Tibial nerve (tissue), 4 donors: ENCODE measurements around the gene THRA. TPM values are rescaled to one million over a fixed set of nuclear protein-coding genes. Genes with fewer than 3 reads are reported as not detected.

Source experiments
- DNase-seq, 2 donors: peaks; one replicate each; pipeline ENCODE4 v3.0.0-alpha.2; 2019; ENCODE audit warnings: low spot score in 2 of 2
- H3K27ac ChIP-seq, 4 donors: fragments of 200-600 bp; sonication (generic) in 3 of 4; one replicate each; pipeline ENCODE4 v1.5.1; 2017 to 2019; ENCODE audit warnings: mild to moderate bottlenecking in 1 of 4
- H3K27me3 ChIP-seq, 2 donors: fragments of 200-600 bp; sonication (generic) in 1 of 2; one replicate each; pipeline versions ENCODE4 v1.5.1 to v1.6.0; 2017 to 2019
- H3K36me3 ChIP-seq, 3 donors: fragments of 200-600 bp; sonication (generic); one replicate each; pipeline ENCODE4 v1.5.1; 2018 to 2019
- H3K4me1 ChIP-seq, 4 donors: fragments of 200-600 bp; sonication (generic) in 3 of 4; one replicate each; pipeline ENCODE4 v1.5.1; 2017 to 2019
- H3K4me3 ChIP-seq, 4 donors: fragments of 200-600 bp; sonication (generic) in 3 of 4; one replicate each; pipeline ENCODE4 v1.5.1; 2017 to 2019; ENCODE audit warnings: mild to moderate bottlenecking in 1 of 4, moderate library complexity in 1 of 4
- H3K9me3 ChIP-seq, 4 donors: fragments of 200-600 bp; sonication (generic) in 3 of 4; one replicate each; pipeline ENCODE4 v1.5.1; 2017 to 2019
- CTCF ChIP-seq, 5 experiments: fragments of 200-600 bp in 3 of 5; fragments of 450-650 bp in 2 of 5; sonication (generic) in 3 of 5; IDR thresholded peaks; one replicate each; pipeline ENCODE4 v1.5.1; 2016 to 2019; ENCODE audit warnings: antibody characterized with exemption in 5 of 5, mild to moderate bottlenecking in 3 of 5, moderate library complexity in 2 of 5
- EP300 ChIP-seq, 2 donors: sonication (generic); formaldehyde crosslinking; IDR thresholded peaks; one replicate each; pipeline ENCODE4 v1.6.1; 2017; ENCODE audit warnings: antibody characterized with exemption in 2 of 2, mild to moderate bottlenecking in 1 of 2
- POLR2A ChIP-seq, 2 donors: fragments of 450-650 bp; IDR thresholded peaks; one replicate each; pipeline ENCODE4 v1.6.1; 2017; ENCODE audit warnings: antibody characterized with exemption in 2 of 2, mild to moderate bottlenecking in 2 of 2, moderate library complexity in 2 of 2
- WGBS, 2 donors: methylation state at CpG; one replicate each; pipeline ENCODE4 v1.1.5; 2018; 5-methylcytosine and 5-hydroxymethylcytosine counted together
- total RNA-seq, 4 donors: library from RNA; depleted of rRNA; stranded (reverse); fragments of >200 nt; gene quantifications; one replicate each; pipeline ENCODE4 v1.1.0, GENCODE V29; 2016

THRA gene
- total RNA-seq, 4 donors from 2014 or later = 65.4 to 86.1 (median 78.4) TPM

- no peak for TF ChIP-seq EP300 (IDR thresholded peaks at IDR 0.05)
- no peak for TF ChIP-seq CTCF (IDR thresholded peaks at IDR 0.05)
- no peak for TF ChIP-seq POLR2A (IDR thresholded peaks at IDR 0.05)
- H3K36me3 ChIP-seq = no peaks in the 10 kb centered on the region
- 3% methylated on average over 5 of the region's 5 CpGs for WGBS, 2 donors
Observed at GRCh38 chr17:40068584-40068916, 5.8 kb downstream of the THRA start.

GRCh38 chr17:40068917-40069750, 6.4 kb downstream of the THRA start:
- peak; percentile 93 to 94 for DNase-seq
- 2 to 3% methylated on average over 14 of the region's 14 CpGs for WGBS, 2 donors
- H3K27ac ChIP-seq = peak overlapping the region; percentile 94 to 98 (median 96)
- H3K4me3 ChIP-seq = peak overlapping the region; percentile 9 to 42 (median 38)
- H3K27me3 ChIP-seq = no peaks in the 10 kb centered on the region
- no peaks in the 10 kb centered on the region for H3K9me3 ChIP-seq
- peak; percentile 32 to 61 for TF ChIP-seq POLR2A (IDR thresholded peaks at IDR 0.05)
- TF ChIP-seq EP300 (IDR thresholded peaks at IDR 0.05) = peak in 1 of 2 donors; percentile 94
- TF ChIP-seq CTCF (IDR thresholded peaks at IDR 0.05) = peak in 2 of 5 experiments; percentile 23 to 39
- peaks cover 7 to 99% (median 94%) of the 10 kb centered on the region in 4 donors for H3K4me1 ChIP-seq
- H3K36me3 ChIP-seq = peaks cover 0 to 1% (median 0%) of the 10 kb centered on the region in 3 donors

More at GRCh38 chr17:40068584-40068916, 5.8 kb downstream of the THRA start:
- peaks cover 7 to 97% (median 93%) of the 10 kb centered on the region in 4 donors for H3K4me1 ChIP-seq
- DNase-seq = no peak
- H3K4me3 ChIP-seq = peak overlapping the region; percentile 3 to 42 (median 27)
- H3K27ac ChIP-seq = peak overlapping the region; percentile 94 to 98 (median 96)
- H3K27me3 ChIP-seq = no peaks in the 10 kb centered on the region
- H3K9me3 ChIP-seq = no peaks in the 10 kb centered on the region

- WGBS, 2 donors = 18 to 24% methylated on average over 11 to 14 of the region's 14 CpGs
- TF ChIP-seq CTCF (IDR thresholded peaks at IDR 0.05) = peak in 4 of 5 experiments; percentile 18 to 41 (median 30)
- no peak for TF ChIP-seq POLR2A (IDR thresholded peaks at IDR 0.05)
- Histone ChIP-seq H3K36me3 (peaks cover 0 to 7% (median 0%) of the 10 kb centered on the region in 3 donors), H3K9me3 (no peaks in the 10 kb centered on the region), H3K27me3 (no peaks in the 10 kb centered on the region), H3K4me3 (peak overlapping the region; percentile 9 to 42 (median 28)), H3K27ac (peak overlapping the region; percentile 94 to 98 (median 96)), H3K4me1 (peaks cover 7 to 99% (median 94%) of the 10 kb centered on the region in 4 donors)
- DNase-seq = peak in 1 of 2 donors; percentile 50
Observed at GRCh38 chr17:40069751-40070708, 7.3 kb downstream of the THRA start.

GRCh38 chr17:40070709-40071312, 8.0 kb downstream of the THRA start:
- no peak for TF ChIP-seq CTCF (IDR thresholded peaks at IDR 0.05)
- TF ChIP-seq EP300 (IDR thresholded peaks at IDR 0.05) = no peak
- no peak for TF ChIP-seq POLR2A (IDR thresholded peaks at IDR 0.05)
- Histone ChIP-seq H3K4me1 (peaks cover 11 to 99% (median 94%) of the 10 kb centered on the region in 4 donors), H3K9me3 (no peaks in the 10 kb centered on the region), H3K27ac (peak overlapping the region; percentile 94 to 98 (median 96)), H3K36me3 (peaks cover 0 to 7% (median 0%) of the 10 kb centered on the region in 3 donors), H3K27me3 (no peaks in the 10 kb centered on the region), H3K4me3 (peak overlapping the region in 3 of 4 donors; percentile 10 to 42 (median 17))
- peak in 1 of 2 donors; percentile 9 for DNase-seq
- 17 to 18% methylated on average over 8 of the region's 8 CpGs for WGBS, 2 donors
